Measurements from ENCODE around the gene SH2D6. TPM values are rescaled to one million over a fixed set of nuclear protein-coding genes. Genes with fewer than 3 reads are reported as not detected.
A peak's percentile ranks its signal among the peaks of the same experiment; 100 is the strongest.

The SH2D6 gene
- total and polyA plus RNA-seq, 12 donors = 0.06 to 0.72 (median 0.51) TPM; not detected in 9

DNA sequence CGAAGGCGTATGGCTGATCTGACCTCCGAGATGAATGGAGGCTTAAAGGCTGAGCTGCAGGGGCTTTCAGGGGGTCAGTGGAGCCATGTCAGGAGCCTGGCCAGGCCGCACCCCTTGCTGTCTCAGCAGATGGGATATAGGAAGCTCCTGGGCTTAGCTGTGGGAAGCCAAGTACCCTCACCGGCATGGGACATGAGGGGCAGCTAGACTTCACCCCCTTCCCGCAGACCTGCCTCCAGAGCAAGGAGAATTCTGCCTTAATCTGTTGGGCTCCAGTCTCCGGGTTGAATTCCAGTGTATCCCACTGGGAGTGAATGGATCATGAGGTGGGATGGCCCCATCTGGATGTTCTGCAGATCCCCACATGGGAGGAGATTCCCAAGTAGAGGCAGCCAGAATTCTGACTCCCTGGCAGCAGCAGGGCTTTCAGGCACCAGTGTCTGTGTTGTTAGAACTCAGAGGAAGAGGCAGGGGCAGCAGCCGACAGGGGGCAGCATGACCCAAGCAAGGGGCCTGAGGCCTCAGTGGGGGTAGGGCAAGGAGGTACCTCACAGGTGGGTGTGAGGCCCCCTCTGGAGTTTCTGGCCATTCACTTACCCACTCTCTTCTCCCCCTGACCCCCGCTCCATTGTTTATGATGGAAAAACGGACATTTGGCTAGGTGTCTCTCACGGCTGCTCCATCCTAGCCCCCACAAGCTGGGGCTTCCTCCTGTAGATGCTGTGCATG, 27.4 kb upstream of the SH2D6 start:
- 84 to 86% methylated on average over 11 of the region's 11 CpGs for WGBS, 2 donors
- no peaks in the 10 kb centered on the region for H3K27me3 ChIP-seq

DNA sequence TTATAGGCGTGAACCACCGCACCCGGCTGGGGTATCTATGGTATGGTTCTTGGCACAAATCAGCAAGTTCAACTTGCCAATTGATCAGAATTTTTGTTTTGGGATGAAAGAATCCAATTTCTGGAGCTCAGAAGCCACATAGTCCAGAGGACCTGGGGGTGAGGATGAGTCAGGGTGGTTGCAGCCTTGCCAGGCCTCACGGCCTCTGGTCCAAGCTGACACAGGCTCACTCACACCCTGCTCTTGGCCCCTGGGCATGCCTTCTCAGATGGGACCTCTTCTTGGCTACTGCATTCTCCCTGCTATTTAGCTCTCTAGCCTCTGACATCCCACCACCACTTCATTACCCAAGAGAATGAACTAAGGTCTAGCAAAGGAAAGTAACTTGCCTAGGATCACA, 24.7 kb upstream of the SH2D6 start:
- TF ChIP-seq, protein P1, sequence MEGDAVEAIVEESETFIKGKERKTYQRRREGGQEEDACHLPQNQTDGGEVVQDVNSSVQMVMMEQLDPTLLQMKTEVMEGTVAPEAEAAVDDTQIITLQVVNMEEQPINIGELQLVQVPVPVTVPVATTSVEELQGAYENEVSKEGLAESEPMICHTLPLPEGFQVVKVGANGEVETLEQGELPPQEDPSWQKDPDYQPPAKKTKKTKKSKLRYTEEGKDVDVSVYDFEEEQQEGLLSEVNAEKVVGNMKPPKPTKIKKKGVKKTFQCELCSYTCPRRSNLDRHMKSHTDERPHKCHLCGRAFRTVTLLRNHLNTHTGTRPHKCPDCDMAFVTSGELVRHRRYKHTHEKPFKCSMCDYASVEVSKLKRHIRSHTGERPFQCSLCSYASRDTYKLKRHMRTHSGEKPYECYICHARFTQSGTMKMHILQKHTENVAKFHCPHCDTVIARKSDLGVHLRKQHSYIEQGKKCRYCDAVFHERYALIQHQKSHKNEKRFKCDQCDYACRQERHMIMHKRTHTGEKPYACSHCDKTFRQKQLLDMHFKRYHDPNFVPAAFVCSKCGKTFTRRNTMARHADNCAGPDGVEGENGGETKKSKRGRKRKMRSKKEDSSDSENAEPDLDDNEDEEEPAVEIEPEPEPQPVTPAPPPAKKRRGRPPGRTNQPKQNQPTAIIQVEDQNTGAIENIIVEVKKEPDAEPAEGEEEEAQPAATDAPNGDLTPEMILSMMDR (IDR thresholded peaks at IDR 0.05) = no peak
- H3K9me3 ChIP-seq = no peaks in the 10 kb centered on the region
- H3K27me3 ChIP-seq = no peaks in the 10 kb centered on the region
- peaks cover 0 to 70% (median 0%) of the 10 kb centered on the region in 9 donors for H3K36me3 ChIP-seq
- DNase-seq = no peak
- no peak overlapping the region for H3K27ac ChIP-seq
- intact Hi-C loops (cut with DNase I) = no loop called here
- ATAC-seq = no peak
- H3K4me1 ChIP-seq = peaks cover 0 to 6% (median 0%) of the 10 kb centered on the region in 9 donors
- no peak overlapping the region for H3K4me3 ChIP-seq
- WGBS, 2 donors = 95 to 99% methylated on average over 4 of the region's 4 CpGs

More for the DNA sequence above, 27.4 kb upstream of the SH2D6 start:
- no peaks in the 10 kb centered on the region for H3K4me1 ChIP-seq
- no peaks in the 10 kb centered on the region for H3K9me3 ChIP-seq
- H3K27ac ChIP-seq = no peak overlapping the region
- intact Hi-C loops (cut with DNase I) = no loop called here
- peak in 6 of 8 donors; percentile 38 to 62 (median 45) for ATAC-seq
- H3K4me3 ChIP-seq = no peak overlapping the region
- DNase-seq = peak; percentile 29 to 71
- TF ChIP-seq, protein P1 (IDR thresholded peaks at IDR 0.05) = peak in 8 of 9 donors; percentile 37 to 71 (median 51)
- peaks cover 0 to 81% (median 10%) of the 10 kb centered on the region in 9 donors for H3K36me3 ChIP-seq

- ATAC-seq = peak in 2 of 8 donors; percentile 20 to 34
- Histone ChIP-seq H3K9me3 (no peaks in the 10 kb centered on the region), H3K27ac (no peak overlapping the region), H3K36me3 (peaks cover 0 to 70% (median 0%) of the 10 kb centered on the region in 9 donors), H3K4me1 (peaks cover 0 to 6% (median 0%) of the 10 kb centered on the region in 9 donors), H3K4me3 (no peak overlapping the region), H3K27me3 (no peaks in the 10 kb centered on the region)
- no peak for DNase-seq
- 83 to 93% methylated on average over 4 of the region's 4 CpGs for WGBS, 2 donors
- intact Hi-C loops (cut with DNase I) = no loop called here
- TF ChIP-seq, protein P1 (IDR thresholded peaks at IDR 0.05) = no peak
These were observed 24.2 kb upstream of the SH2D6 start for GRCh38 chr2:85394261-85394681.

GRCh38 chr2:85394976-85395375, 23.5 kb upstream of the SH2D6 start:
- TF ChIP-seq, protein P1 (IDR thresholded peaks at IDR 0.05) = no peak
- Histone ChIP-seq H3K27me3 (no peaks in the 10 kb centered on the region), H3K4me3 (no peak overlapping the region), H3K36me3 (peaks cover 0 to 69% (median 0%) of the 10 kb centered on the region in 9 donors), H3K4me1 (peaks cover 0 to 6% (median 0%) of the 10 kb centered on the region in 9 donors), H3K27ac (no peak overlapping the region), H3K9me3 (no peaks in the 10 kb centered on the region)
- intact Hi-C loops (cut with DNase I) = loop anchor here in 1 of 10 donors (5.0 kb wide), 1 partner anchor 767 kb away; no protein-coding TSS in a partner anchor
- WGBS, 2 donors = 82% methylated on average over 6 of the region's 6 CpGs
- DNase-seq = no peak
- ATAC-seq = no peak
